ENCODE measurements around the gene DNAI2. TPM values are rescaled to one million over a fixed set of nuclear protein-coding genes. Genes with fewer than 3 reads are reported as not detected.

DNAI2 gene
- total RNA-seq, 1 donor, result not detected

DNA sequence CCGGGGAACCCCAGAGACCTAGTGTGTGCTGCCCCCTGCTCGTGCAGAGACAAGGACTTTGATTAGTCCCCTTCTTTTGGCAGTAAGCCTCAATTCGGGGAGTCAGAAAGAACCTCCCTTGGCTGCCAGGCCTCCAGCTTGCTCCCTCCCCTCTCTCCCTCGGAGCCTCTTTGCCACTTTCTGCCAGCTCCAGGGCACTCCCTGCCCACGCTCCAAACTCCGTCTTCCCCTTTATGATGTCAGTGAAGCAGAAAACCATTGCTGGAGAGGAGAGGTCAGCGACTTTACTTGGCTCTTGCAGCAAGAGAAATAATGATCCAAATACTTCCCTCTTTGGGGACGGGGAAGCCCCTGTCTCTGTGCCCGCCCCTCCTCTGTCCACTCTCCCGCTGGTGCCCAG, 32.6 kb upstream of the DNAI2 start:
- Histone ChIP-seq H4K20me1 (ENCODE audit: insufficient read depth, low read length) (no peaks in the 10 kb centered on the region), H3K4me3 (ENCODE audit: insufficient read depth, low read length) (no peak overlapping the region), H3K27me3 (ENCODE audit: insufficient read depth, low read length) (no peaks in the 10 kb centered on the region)

DNA sequence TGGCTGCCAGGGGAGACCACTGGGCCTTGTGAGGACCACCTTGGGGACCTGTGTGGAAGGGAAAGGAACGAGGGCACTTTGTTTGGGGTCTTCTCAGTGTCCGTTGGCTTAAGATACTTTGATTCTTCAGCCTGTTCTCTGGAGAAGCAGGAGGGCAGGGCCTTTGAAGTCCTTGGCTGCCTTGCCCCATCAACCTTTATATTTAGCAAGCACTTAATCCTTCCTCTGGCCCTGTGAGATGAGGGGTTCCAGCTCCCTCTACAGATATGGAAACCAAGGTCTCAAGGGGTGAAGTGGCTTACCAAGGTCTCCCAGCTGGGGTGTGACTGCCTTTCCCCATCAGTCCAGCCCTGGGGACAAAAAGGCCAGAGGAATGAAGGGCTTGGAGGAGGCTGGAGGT, 32.2 kb upstream of the DNAI2 start:
- Histone ChIP-seq H3K27me3 (ENCODE audit: insufficient read depth, low read length) (no peaks in the 10 kb centered on the region), H3K4me3 (ENCODE audit: insufficient read depth, low read length) (no peak overlapping the region), H3K79me2 (ENCODE audit: insufficient read depth, low read length) (no peaks in the 10 kb centered on the region), H4K20me1 (ENCODE audit: insufficient read depth, low read length) (no peaks in the 10 kb centered on the region), H2AFZ (ENCODE audit: low read length) (no peak overlapping the region), H3K36me3 (ENCODE audit: insufficient read depth, low read length) (no peaks in the 10 kb centered on the region), H3K4me1 (ENCODE audit: insufficient read depth, low read length) (no peaks in the 10 kb centered on the region), H3K9me3 (ENCODE audit: low read depth, low read length) (no peaks in the 10 kb centered on the region), H3K4me2 (ENCODE audit: insufficient read depth, low read length) (no peak overlapping the region), H3K27ac (ENCODE audit: low read depth, low read length) (no peak overlapping the region)
- no peak for DNase-seq (ENCODE audit: insufficient read length, low spot score, missing footprints)
- TF ChIP-seq, protein P1, sequence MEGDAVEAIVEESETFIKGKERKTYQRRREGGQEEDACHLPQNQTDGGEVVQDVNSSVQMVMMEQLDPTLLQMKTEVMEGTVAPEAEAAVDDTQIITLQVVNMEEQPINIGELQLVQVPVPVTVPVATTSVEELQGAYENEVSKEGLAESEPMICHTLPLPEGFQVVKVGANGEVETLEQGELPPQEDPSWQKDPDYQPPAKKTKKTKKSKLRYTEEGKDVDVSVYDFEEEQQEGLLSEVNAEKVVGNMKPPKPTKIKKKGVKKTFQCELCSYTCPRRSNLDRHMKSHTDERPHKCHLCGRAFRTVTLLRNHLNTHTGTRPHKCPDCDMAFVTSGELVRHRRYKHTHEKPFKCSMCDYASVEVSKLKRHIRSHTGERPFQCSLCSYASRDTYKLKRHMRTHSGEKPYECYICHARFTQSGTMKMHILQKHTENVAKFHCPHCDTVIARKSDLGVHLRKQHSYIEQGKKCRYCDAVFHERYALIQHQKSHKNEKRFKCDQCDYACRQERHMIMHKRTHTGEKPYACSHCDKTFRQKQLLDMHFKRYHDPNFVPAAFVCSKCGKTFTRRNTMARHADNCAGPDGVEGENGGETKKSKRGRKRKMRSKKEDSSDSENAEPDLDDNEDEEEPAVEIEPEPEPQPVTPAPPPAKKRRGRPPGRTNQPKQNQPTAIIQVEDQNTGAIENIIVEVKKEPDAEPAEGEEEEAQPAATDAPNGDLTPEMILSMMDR (IDR thresholded peaks at IDR 0.05; ENCODE audit: extremely low read depth, low read depth, low read length), result no peak

More for the DNA sequence above, 32.6 kb upstream of the DNAI2 start:
- H3K27ac ChIP-seq (ENCODE audit: low read depth, low read length), result no peak overlapping the region
- no peak overlapping the region for H2AFZ ChIP-seq (ENCODE audit: low read length)
- peak; percentile 61 for DNase-seq (ENCODE audit: insufficient read length, low spot score, missing footprints)
- H3K36me3 ChIP-seq (ENCODE audit: insufficient read depth, low read length), result no peaks in the 10 kb centered on the region
- no peaks in the 10 kb centered on the region for H3K4me1 ChIP-seq (ENCODE audit: insufficient read depth, low read length)
- no peaks in the 10 kb centered on the region for H3K9me3 ChIP-seq (ENCODE audit: low read depth, low read length)
- H3K4me2 ChIP-seq (ENCODE audit: insufficient read depth, low read length), result no peak overlapping the region
- no peaks in the 10 kb centered on the region for H3K79me2 ChIP-seq (ENCODE audit: insufficient read depth, low read length)
- TF ChIP-seq, protein P1 (IDR thresholded peaks at IDR 0.05; ENCODE audit: extremely low read depth, low read depth, low read length), result no peak

DNA sequence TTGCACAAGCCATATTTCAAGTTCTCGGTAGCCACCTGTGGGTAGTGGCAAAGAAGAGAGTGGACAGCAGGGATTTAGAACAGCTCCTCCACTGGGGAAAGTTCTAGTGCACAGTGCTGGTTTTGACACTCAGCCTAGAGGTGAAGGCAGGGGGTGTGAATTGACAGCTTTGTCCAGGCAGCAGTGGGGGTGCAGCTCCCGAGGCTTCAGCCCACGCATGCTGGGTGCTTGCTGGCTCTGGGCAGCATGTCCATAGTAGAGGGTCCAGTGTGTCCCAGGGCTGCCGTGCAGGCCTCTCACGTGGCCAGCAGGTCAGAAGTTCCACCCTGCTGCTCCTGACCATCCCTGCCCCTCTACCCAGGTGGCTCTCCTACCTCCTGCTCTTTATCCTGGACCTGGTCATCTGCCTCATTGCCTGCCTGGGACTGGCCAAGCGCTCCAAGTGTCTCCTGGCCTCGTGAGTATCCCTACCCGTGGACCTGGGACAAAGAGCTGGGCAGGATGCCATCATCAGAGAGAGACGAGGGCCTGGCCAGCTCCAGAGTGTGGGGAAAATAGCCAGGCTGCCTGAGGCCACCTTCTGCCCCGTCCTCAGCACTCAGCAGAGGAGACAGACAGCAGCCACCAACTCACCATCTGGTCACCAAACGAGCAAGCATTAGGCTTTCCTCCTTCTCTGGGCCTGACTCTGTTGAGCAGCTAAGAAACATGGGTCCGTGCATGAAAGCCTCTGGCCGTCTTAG, 30.9 kb upstream of the DNAI2 start:
- peak; percentile 48 for DNase-seq (ENCODE audit: insufficient read length, low spot score, missing footprints)
- Histone ChIP-seq H3K36me3 (ENCODE audit: insufficient read depth, low read length) (no peaks in the 10 kb centered on the region), H3K4me2 (ENCODE audit: insufficient read depth, low read length) (no peak overlapping the region), H3K27me3 (ENCODE audit: insufficient read depth, low read length) (no peaks in the 10 kb centered on the region), H2AFZ (ENCODE audit: low read length) (no peak overlapping the region), H3K27ac (ENCODE audit: low read depth, low read length) (no peak overlapping the region), H3K4me1 (ENCODE audit: insufficient read depth, low read length) (no peaks in the 10 kb centered on the region), H3K9me3 (ENCODE audit: low read depth, low read length) (no peaks in the 10 kb centered on the region), H3K79me2 (ENCODE audit: insufficient read depth, low read length) (no peaks in the 10 kb centered on the region), H4K20me1 (ENCODE audit: insufficient read depth, low read length) (no peaks in the 10 kb centered on the region), H3K4me3 (ENCODE audit: insufficient read depth, low read length) (no peak overlapping the region)
- TF ChIP-seq, protein P1 (IDR thresholded peaks at IDR 0.05; ENCODE audit: extremely low read depth, low read depth, low read length), result no peak

DNA sequence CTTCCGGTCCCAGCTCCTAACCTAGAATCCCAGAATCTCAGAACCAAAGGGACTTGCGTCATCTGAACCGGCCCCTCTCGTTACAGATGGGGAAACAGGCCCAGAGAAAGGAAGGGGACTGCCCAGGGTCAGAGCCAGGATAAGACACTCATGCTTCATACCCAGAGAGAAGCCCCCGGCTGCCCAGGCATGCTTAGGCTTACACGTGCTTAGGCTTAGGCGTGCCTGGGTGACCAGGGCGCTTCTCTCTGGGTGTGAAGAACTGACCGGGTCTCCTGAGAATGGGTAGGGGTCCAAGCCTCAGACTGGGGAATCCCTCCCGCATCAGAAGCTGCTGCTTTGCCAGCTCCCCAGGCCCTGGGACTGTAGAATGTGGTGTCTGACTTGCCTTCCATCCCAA, 29.9 kb upstream of the DNAI2 start:
- H3K4me3 ChIP-seq (ENCODE audit: insufficient read depth, low read length), result no peak overlapping the region
- H4K20me1 ChIP-seq (ENCODE audit: insufficient read depth, low read length), result no peaks in the 10 kb centered on the region
- H3K79me2 ChIP-seq (ENCODE audit: insufficient read depth, low read length), result no peaks in the 10 kb centered on the region
- H3K4me1 ChIP-seq (ENCODE audit: insufficient read depth, low read length), result no peaks in the 10 kb centered on the region
- no peak overlapping the region for H3K27ac ChIP-seq (ENCODE audit: low read depth, low read length)
- no peaks in the 10 kb centered on the region for H3K36me3 ChIP-seq (ENCODE audit: insufficient read depth, low read length)
- no peak overlapping the region for H3K4me2 ChIP-seq (ENCODE audit: insufficient read depth, low read length)
- H3K27me3 ChIP-seq (ENCODE audit: insufficient read depth, low read length), result no peaks in the 10 kb centered on the region
- DNase-seq (ENCODE audit: insufficient read length, low spot score, missing footprints), result peak; percentile 35
- H3K9me3 ChIP-seq (ENCODE audit: low read depth, low read length), result no peaks in the 10 kb centered on the region
- H2AFZ ChIP-seq (ENCODE audit: low read length), result no peak overlapping the region
- TF ChIP-seq, protein P1 (IDR thresholded peaks at IDR 0.05; ENCODE audit: extremely low read depth, low read depth, low read length), result no peak
